WI38 (cell line): ENCODE measurements around the gene CDKN2B.

Experiments used
- H3K4me3 ChIP-seq: 2 replicates; pipeline ENCODE4 v1.5.1; 2011; ENCODE audit warnings: low read depth, mild to moderate bottlenecking, control low read depth, low read length
- TF ChIP-seq, protein P1 (sequence below): IDR thresholded peaks from 2 replicates; pipeline ENCODE4 v1.5.1; 2012; ENCODE audit warnings: low read depth, mild to moderate bottlenecking, control low read depth, low read length

The CDKN2B gene

DNA sequence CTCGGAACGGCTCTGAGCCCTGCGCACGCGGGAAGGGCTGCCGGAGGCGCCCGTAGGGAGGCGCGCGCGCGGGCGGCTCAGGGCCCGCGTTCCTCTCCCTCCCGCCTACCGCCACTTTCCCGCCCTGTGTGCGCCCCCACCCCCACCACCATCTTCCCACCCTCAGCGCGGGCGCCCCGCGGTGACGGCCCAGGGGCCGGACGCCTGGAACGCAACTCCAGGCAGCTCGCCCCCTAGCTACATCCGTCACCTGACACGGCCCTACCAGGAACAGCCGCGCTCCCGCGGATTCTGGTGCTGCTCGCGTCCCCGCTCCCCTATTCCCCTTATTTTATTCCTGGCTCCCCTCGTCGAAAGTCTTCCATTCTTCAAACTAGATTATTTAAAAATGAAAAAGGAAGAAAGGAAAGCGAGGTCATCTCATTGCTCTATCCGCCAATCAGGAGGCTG lies 14.5 kb downstream of the CDKN2B start, which contains the start of gene CDKN2B-AS1:
CDKN2B-AS1 (plus strand) TSS at position 236 of the 450 bp plus-strand sequence.
- H3K4me3 ChIP-seq: peak within 1 kb of the TSS; percentile 93
- TF ChIP-seq, protein P1, sequence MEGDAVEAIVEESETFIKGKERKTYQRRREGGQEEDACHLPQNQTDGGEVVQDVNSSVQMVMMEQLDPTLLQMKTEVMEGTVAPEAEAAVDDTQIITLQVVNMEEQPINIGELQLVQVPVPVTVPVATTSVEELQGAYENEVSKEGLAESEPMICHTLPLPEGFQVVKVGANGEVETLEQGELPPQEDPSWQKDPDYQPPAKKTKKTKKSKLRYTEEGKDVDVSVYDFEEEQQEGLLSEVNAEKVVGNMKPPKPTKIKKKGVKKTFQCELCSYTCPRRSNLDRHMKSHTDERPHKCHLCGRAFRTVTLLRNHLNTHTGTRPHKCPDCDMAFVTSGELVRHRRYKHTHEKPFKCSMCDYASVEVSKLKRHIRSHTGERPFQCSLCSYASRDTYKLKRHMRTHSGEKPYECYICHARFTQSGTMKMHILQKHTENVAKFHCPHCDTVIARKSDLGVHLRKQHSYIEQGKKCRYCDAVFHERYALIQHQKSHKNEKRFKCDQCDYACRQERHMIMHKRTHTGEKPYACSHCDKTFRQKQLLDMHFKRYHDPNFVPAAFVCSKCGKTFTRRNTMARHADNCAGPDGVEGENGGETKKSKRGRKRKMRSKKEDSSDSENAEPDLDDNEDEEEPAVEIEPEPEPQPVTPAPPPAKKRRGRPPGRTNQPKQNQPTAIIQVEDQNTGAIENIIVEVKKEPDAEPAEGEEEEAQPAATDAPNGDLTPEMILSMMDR: no peak

DNA sequence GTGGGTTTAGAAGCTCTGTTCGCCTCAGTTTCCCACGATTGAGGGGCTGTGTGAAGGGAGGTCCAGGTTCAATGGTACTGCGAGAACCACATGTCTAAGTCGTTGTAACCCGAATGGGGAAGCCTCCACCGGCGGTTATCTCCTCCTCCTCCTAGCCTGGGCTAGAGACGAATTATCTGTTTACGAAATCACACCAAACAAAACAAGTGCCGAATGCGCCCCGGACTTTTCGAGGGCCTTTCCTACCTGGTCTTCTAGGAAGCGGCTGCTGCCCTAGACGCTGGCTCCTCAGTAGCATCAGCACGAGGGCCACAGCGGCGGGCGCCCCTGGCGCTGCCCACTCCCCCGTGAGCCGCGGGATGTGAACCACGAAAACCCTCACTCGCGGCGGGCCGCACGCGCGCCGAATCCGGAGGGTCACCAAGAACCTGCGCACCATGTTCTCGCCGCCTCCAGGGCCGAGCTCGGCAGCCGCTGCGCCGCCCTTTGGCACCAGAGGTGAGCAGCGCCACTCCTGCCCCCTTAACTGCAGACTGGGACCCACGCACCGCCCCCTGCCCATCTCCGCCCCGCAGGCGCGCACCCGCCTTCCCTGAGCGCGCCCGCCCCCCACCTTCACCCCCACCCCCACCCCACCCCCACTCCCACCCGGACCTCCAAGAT lies 15.1 kb downstream of the CDKN2B start, which contains the start of gene CDKN2A:
CDKN2A (minus strand) TSS at position 500 of the 663 bp plus-strand sequence.
- H3K4me3 ChIP-seq: peak within 1 kb of the TSS; percentile 93
- TF ChIP-seq, protein P1: no peak

DNA sequence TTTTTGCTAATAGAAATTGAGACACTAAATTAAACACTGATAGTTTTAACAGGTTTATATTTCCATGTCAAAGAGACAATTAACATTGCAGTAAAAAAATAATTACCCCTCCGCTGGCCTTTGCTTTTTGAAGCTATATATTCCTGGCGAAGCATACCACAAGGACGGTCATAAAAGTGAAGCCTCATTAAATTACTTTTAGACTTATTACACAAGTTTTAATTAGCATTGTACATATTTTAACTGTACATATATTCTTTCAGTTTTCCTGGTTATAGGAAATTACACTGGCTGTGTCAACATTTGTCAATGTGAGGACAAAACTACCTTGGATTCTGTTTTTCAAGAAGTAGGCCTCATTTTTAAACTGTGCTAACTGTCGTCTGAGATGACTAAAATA lies 16.1 kb downstream of the CDKN2B start:
- TF ChIP-seq, protein P1: no peak
- peak overlapping the region; percentile 93 for H3K4me3 ChIP-seq

DNA sequence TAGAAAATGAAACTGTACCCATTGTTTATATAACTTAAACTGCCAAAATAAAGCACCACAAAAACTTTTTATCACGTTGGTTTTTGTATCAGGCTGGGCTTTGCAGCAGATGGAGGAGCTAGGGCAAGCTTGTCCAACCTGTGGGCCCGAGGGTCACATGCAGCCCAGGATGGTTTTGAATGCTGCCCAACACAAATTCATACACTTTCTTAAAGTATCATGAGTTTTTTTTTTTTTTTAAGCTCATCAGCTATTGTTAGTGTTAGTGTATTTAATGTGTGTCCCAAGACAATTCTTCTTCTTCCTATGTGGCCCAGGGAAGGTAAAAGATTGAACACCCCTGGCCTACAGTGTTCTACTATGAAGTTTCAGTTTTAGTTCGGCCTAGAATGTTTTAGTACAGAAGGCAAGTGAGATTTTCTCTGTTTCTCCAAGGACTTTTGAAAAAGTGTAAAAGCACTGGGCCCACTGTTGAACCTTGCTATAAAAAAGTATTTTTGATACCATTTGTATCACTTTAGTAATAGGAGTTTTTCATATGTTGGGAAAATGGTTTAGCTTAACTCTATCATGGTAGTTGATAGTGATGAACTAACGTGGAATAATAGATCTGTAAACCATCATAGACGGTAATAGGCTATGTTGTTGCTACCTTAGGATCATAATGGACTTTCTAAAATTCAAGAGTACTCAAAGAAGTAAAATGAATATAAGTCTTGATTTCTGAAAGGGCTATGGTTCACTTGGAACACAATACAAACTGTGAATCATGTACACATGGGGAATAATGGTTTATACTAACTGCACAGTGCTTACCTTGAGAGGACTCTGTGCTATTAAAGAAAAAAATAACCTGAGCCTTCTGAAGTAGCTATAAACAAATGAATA lies 17.8 kb downstream of the CDKN2B start:
- peak overlapping the region; percentile 16 for H3K4me3 ChIP-seq
- TF ChIP-seq, protein P1: no peak

DNA sequence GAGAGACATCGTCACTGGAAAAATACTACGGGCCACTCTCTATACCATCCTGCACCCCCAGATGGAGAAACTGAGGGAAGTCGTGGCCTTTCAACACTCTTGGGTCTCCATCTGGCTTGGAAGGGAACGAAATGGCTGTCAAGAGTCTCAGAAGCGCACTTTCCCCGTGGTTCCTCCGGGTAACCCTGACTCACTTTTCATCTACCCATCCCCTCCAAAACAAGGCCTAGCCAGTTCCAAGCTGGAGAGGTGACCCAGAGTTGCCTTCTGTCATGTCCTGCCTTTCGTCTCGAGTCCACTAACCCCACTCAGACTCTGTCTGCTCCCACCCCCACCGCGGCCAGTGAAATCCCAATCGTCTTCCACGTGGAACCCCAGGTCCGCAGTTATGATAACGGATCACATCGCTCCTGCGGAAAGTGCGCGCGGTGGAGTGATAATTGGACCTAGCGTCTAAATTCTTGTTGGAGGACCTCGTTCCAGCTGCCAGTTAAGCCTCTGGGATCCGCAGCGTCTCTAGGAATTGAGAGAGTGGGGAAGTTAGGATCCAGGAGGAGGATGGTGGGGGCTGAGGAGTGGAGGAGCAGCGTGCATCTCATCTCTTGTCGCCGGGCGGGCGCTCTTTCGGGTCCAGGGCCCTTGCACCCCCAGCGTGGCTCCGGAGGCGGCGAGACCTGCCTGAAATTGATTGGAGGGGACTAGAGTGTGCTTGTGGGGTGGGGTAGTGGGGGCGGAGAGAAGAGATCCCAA lies 19.5 kb downstream of the CDKN2B start:
- TF ChIP-seq, protein P1: no peak
- H3K4me3 ChIP-seq: peak overlapping the region; percentile 41; the same call in 1 of the 2 replicates

DNA sequence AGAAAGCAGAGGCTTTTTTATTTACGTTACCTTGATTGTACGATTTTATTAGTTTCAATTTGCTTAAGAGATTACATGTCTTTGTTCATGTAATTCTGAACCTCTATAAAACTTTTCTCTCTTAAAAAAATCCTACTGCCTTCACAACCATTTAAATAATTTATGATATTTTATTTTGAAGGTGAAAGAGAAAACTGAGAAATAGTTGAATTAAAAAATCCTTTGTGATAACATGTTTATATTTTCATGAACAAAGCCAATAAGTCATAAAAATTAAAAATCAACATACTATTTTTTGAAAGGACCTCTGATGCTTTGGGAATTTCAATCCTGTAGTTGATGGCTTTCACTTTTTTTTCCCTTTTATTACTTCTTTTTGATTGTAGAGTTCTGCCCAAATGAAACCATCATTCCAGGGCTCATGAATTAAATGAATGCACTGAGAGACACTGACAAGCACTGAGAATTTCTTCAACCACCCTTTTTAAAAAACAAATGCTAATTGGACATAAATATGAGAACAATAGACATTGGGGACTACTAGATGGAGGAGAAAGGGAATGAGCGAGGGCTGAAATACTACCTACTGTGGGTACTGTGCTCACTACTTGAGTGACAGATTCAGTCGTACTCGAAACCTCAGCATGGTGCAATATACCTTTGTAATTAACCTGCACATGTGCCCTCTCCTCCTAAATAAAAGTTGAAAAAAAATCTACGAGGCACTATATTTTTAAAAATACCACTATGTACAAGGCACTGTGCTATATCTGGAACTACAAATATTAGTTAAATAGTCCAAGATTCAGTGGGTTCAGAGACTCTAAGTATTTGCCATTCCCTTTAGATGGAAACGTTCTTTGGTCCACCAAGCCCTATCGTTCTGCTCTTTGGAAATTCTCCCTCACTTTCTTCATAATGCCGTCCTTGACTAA lies 20.8 kb downstream of the CDKN2B start:
- TF ChIP-seq, protein P1: no peak
- peak overlapping the region; percentile 56 for H3K4me3 ChIP-seq
